Left lobe of liver (tissue), 2 donors: Measurements from ENCODE around the gene TSPAN18. TPM values are rescaled to one million over a fixed set of nuclear protein-coding genes. Genes with fewer than 3 reads are reported as not detected.

Experiments
- ATAC-seq: fragments of 200-7000 bp; cut with Tn5 transposase; one replicate; pipeline ENCODE4 v1.9.1; 2020; ENCODE audit warnings: mild to moderate bottlenecking, moderate library complexity
- DNase-seq: peaks from one replicate; pipeline ENCODE4 v3.0.0-alpha.2; 2020; ENCODE audit warnings: low spot score
- total RNA-seq: library from RNA; stranded (reverse); gene quantifications from one replicate; pipeline ENCODE4 v1.2.1, GENCODE V29; 2021
- donor health status: DM: no; HTN: no; CAD: no; lungs with moderate emphysema.
- donor health status: DM: no; HTN: yes; CAD: no.

Gene TSPAN18
- total RNA-seq, 1 donor from 2014 or later: 4.2 TPM

DNA sequence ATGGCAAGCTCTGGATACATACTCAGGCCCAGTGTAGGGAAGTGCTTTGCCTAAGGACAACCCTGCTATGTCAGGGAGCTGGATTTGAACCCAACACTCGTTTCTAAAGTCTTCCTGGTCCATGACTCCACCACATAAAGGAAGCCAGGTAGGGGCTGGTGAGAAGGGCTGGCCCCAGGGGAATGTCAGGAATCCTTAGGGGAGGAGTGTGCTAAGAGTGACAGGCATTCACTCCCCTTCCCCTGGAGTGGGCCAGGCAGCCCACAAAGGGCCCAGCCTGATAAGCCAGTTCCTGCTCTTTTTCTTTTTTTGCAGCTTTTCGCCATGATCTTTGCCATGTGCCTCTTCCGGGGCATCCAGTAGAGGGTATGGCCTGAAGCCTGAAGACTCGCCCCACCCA lies 202.1 kb downstream of the TSPAN18 start:
- DNase-seq (no peak), ATAC-seq (no peak)

GRCh38 chr11:44930588-44931302 lies 204.0 kb downstream of the TSPAN18 start:
- DNase-seq: no peak
- ATAC-seq: no peak

DNA sequence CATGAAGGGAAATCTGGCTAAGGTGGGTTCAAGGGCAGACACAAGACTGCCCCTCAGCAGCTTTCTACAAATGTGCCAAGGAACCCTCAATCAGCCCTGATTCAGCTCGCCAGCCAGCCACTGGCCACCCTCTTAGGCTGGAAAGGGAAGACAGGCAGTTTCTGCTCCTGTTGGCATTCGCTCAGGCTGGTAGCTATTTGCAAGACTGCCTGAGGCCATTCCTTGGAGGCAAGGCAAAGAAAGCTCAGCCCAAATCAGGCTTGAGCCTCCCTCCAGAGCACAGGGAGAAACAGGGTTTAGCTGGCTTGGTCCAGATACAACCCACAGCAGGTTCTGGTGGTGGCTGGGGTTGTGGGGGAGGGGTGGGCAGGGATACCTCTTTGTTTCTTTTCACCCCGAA lies 204.7 kb downstream of the TSPAN18 start:
- DNase-seq (no peak), ATAC-seq (no peak)

- no peak for ATAC-seq
- DNase-seq: no peak
Observed at GRCh38 chr11:44934110-44934509, 207.3 kb downstream of the TSPAN18 start.

- ATAC-seq (no peak), DNase-seq (no peak)
Observed at GRCh38 chr11:44934735-44935250, 208.0 kb downstream of the TSPAN18 start.

DNA sequence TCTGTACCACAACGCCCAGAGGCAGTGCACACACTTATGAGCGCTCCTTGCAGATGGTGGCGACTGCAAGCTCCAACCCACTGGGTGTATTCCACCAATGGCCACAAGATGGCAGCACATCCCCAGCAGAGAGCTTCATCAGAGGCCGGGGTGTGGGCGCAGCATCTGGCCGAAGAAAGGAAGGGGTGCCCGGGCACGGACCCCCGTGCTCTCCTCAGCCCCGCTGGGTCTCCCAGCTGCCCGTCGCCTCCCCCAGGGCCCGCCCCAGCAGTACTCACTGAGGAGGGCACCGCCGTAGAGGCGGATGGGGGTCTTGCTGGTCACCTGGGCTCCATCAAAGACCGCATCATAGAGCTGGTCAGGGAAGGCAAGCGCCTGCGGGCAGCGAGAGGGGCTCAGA lies 209.8 kb downstream of the TSPAN18 start:
- DNase-seq: peak; percentile 80
- peak; percentile 96 for ATAC-seq

DNA sequence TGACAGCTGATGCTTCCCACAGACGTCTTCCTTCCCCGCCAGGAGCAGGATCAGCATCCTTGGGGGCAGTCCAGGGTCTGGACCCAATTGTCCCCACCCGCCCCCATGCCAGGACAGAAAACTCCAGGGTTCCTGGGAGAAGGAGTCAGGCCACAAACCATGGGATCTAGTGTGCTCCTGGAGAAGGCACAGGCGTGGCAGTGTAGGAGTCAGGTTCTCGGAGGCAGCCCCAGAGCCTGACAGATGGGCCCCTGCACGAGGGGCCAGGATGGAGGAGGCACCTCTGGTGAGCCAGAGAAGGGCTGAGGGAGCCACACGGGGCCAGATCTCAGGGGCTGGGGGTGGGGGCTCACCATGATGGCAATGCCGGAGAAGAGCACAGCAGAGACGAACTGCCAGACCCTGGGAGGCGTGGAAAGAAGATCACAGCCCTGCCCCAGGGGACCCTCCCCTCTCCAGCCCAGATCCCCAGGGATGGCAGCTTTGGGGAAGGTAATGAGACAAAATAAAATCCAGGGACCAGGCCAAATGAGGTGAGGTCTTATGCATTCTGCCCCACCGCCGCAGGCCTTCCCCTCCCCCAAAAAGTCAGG lies 210.3 kb downstream of the TSPAN18 start:
- no peak for ATAC-seq

GRCh38 chr11:44938066-44938691 lies 211.4 kb downstream of the TSPAN18 start:
- ATAC-seq (no peak), DNase-seq (no peak)

More for the DNA sequence above, 210.3 kb downstream of the TSPAN18 start:
- no peak for DNase-seq

DNA sequence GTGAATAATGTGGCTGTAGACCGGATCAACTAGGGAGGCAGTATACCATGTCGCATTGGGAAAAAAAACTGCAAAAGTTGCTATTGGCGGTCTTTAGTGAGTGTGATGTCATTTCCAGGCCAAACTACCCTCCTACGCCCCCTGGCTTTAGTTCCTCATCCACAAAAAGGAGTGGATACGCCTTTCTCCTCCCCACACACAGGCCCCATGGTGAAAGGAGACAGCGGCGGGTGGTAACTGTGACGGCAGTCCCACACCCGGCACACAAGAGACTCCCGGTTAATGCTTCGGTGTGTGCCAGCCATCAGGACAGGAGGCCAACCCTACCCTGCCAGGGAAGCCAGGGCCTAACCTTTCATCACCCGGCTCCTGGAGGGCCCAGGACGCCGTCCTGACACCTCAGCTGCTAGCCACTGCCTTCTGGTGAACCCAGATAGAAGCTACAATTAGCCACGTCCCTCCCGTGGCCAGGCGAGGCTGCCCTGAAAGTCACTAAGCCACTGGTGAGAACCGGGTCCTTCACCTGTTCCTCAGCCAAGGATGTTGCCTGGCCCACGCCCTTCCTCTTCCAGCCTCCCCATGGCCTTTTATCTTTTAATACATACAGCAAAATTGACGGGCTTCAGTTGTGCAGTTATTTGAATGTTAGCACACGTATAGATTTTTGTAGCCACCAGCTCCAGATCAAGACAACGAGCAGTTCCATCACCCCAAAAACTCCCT lies 213.1 kb downstream of the TSPAN18 start:
- DNase-seq (no peak), ATAC-seq (no peak)

- DNase-seq (no peak), ATAC-seq (no peak)
Observed at GRCh38 chr11:44940404-44940803, 213.6 kb downstream of the TSPAN18 start.

GRCh38 chr11:44940835-44941234 lies 214.1 kb downstream of the TSPAN18 start:
- no peak for ATAC-seq
- no peak for DNase-seq

- no peak for DNase-seq
- no peak for ATAC-seq
Observed at GRCh38 chr11:44941259-44942021, 214.7 kb downstream of the TSPAN18 start.

- DNase-seq (no peak), ATAC-seq (no peak)
Observed at GRCh38 chr11:44942029-44942955, 215.5 kb downstream of the TSPAN18 start.

DNA sequence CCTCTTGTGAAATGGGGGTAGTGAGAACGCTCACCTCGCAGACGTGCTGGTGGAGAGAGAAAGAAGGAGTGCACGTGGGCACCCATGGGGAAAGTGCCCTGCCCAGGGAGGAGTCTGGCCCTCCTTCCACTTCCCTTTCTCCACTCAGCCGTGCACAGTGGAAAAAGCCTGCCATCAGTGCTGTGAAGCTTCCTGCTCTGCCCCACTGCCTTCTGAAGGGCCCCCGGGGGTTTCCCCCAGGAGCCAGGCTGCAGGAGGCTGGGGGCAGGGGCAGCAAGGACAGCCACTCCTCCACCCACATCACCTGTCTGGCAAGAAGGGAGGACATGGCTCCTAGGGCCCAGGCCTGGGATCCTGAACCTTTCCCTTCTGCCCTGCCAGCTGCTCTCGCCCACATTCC lies 216.4 kb downstream of the TSPAN18 start:
- DNase-seq (no peak), ATAC-seq (peak; percentile 28)

GRCh38 chr11:44943696-44944095 lies 216.9 kb downstream of the TSPAN18 start:
- ATAC-seq: no peak
- DNase-seq: no peak

DNA sequence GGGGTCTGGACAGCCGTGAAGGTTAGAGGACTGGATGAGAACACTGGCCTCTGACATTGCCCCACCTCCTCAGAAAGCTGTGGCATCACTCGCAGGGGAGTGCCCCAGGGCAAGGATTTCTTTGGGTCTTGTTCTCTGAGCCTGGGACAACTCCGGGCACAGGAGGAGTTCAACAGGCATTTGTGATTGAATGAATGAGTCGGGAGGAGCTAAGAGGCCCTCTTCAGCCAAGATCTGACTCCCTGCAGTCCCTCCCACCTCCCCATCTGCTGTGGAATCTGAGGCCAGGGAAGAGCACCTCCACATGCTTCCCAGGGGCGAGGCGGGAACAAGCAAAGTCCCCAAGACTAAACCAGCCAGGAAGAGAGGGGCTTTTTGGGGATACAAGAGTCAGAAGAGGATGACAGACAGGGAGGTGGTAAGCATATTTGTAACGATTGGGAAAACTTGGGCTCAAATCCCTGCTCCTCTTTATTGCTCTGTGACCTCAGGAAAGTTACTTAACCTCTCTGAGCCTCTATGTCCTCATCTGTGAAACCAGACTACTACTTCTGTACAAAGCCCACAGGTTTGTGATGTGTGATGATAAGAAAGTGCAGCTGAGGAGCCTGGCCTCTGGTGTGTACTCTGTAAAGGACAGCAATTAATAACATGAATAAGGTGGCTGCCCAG lies 217.6 kb downstream of the TSPAN18 start:
- DNase-seq: no peak
- no peak for ATAC-seq

DNA sequence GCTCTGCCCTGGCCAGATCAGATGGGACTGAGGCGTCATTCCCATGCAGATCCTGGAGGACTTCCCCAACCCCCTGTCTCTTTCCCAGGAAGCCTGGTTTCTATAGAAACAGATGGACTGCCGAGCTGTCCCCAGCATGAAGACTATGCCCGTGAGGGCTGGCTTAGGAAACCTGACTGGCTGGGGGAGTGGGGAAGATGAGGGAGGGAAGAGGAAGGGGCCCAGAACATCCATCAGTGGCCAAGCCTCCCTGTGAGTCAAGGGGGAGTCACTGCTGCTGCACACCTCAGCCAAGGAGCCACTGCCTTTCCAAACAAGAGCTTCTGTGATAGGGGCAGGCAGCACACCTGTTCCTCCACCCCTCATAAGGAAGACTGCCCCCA lies 218.1 kb downstream of the TSPAN18 start:
- DNase-seq: no peak

DNA sequence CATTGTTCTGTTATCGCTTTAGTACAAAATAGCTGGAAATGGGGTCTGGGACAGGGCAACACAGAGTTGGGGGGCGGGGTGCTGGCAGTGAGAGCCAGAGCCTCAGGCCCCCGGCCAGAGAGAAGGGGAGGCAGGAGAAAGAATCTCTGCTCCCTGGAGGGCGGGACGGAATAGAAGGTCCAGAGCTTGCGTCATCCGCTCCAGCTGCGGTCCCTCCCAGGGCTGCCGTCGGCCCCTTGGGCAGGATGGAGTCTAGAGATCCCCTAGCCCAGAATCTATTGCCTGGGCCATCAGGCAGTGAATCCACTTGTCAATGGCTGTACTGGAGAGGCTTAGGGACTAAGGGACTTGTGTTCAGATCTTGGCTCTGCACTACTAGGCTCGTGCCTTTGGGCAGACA lies 218.9 kb downstream of the TSPAN18 start:
- no peak for DNase-seq
- ATAC-seq: peak; percentile 42

More for the DNA sequence above, 218.1 kb downstream of the TSPAN18 start:
- ATAC-seq: no peak

DNA sequence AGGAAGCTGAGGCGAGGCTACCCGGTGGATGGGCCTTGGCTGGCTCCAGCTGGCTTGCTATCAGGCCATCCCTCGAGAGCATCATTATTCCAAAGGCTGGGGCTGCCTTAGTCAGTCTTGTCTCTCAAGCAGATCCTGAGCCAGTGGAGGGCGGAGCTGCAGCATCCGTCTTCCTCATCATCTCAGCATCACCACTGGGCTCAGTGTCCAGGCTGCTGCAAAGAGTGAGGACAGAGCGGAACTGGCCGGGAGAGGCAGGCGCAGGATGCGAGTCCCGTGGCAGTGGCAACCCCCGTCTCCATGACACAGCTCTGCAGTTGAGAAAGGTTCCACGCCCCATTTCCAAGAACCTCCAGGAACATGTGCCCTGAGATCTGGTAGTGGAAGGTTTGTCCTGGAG lies 219.5 kb downstream of the TSPAN18 start:
- ATAC-seq (no peak), DNase-seq (no peak)
